K562 (cell line): ENCODE measurements around the gene CRYBG2. TPM values are rescaled to one million over a fixed set of nuclear protein-coding genes. Genes with fewer than 3 reads are reported as not detected.
A peak's percentile ranks its signal among the peaks of the same experiment; 100 is the strongest.

Experiments used
- GTF2A2 ChIP-seq: IDR thresholded peaks from 2 replicates; pipeline ENCODE4 v1.6.1; 2016; ENCODE audit warnings: mild to moderate bottlenecking, missing genetic modification characterization, missing compliant biosample characterization
- HNRNPLL ChIP-seq: fragments of 200-400 bp; formaldehyde crosslinking; IDR thresholded peaks from 2 replicates; pipeline ENCODE4 v1.6.1; 2017; ENCODE audit warnings: low read length, low read depth, mild to moderate bottlenecking; ENCODE audit not compliant: poor library complexity, severe bottlenecking
- NR2C2 ChIP-seq, 2 experiments: fragments of 200-800 bp in 1 of 2; sonication (Bioruptor generic) in 1 of 2; sonication (generic) in 1 of 2; formaldehyde crosslinking in 1 of 2; IDR thresholded peaks; 2 replicates each; pipeline versions ENCODE4 v1.6.1 to v1.8.0; 2016 to 2022; ENCODE audit warnings: mild to moderate bottlenecking in 1 of 2, missing compliant biosample characterization in 1 of 2, missing genetic modification characterization in 1 of 2, missing genetic modification reagents in 1 of 2
- SMARCE1 ChIP-seq: fragments of 450-650 bp; IDR thresholded peaks from 2 replicates; pipeline ENCODE4 v1.7.1; 2016; ENCODE audit warnings: mild to moderate bottlenecking
- SRSF3 ChIP-seq: fragments of 200-400 bp; formaldehyde crosslinking; IDR thresholded peaks from 2 replicates; pipeline ENCODE4 v1.6.1; 2016; ENCODE audit warnings: mild to moderate bottlenecking, low read length, moderate library complexity; ENCODE audit not compliant: insufficient read depth
- SUPT5H ChIP-seq: fragments of 450-650 bp; IDR thresholded peaks from 2 replicates; pipeline ENCODE4 v1.6.1; 2016
- THRB ChIP-seq: fragments of 450-650 bp; formaldehyde crosslinking; conservative IDR thresholded peaks from 2 replicates; pipeline ENCODE4 v1.4.0; 2022; ENCODE audit warnings: mild to moderate bottlenecking, missing genetic modification characterization
- ZC3H4 ChIP-seq: sonication (generic); formaldehyde crosslinking; IDR thresholded peaks from 2 replicates; pipeline ENCODE4 v1.9.0; 2021; ENCODE audit warnings: missing genetic modification reagents, borderline replicate concordance
- ZNF395 ChIP-seq: fragments of 200-800 bp; sonication (Bioruptor generic); IDR thresholded peaks from 2 replicates; pipeline ENCODE4 v1.6.1; 2017; ENCODE audit warnings: missing genetic modification characterization, missing compliant biosample characterization
- ZNF584 ChIP-seq: fragments of 200-800 bp; sonication (Bioruptor generic); IDR thresholded peaks from 2 replicates; pipeline ENCODE4 v1.6.1; 2016; ENCODE audit warnings: low read depth, mild to moderate bottlenecking, missing genetic modification characterization, missing compliant biosample characterization
- ZNF740 ChIP-seq, 3 experiments: fragments of 200-800 bp in 1 of 3; sonication (Bioruptor generic) in 1 of 3; sonication (generic) in 1 of 3; formaldehyde crosslinking in 1 of 3; IDR thresholded peaks; 2 replicates each; pipeline versions ENCODE4 v1.6.1 to v1.8.0; 2016 to 2022; ENCODE audit warnings: mild to moderate bottlenecking in 2 of 3, missing compliant biosample characterization in 2 of 3, missing genetic modification characterization in 2 of 3, missing genetic modification reagents in 1 of 3
- polyA plus RNA-seq, 8 experiments: library from polyadenylated mRNA; depleted of rRNA in 4 of 8; stranded (reverse) in 5 of 8; unstranded in 3 of 8; fragments of >200 nt; fragmentation: Nextera tagmentation in 2 of 8; fragmentation: Illumina TruSeq in 1 of 8; extraction: Ambion mirVana in 2 of 8; extraction: Trizol in 1 of 8; gene quantifications; 2 replicates each; pipeline versions ENCODE4 v1.2.1 to v1.2.3, GENCODE V29; 2011 to 2014; ENCODE audit warnings: inconsistent platforms in 1 of 8, missing spikeins in 1 of 8
- total RNA-seq, 7 experiments: library from RNA; depleted of rRNA in 6 of 7; stranded (reverse); fragments of >200 nt in 6 of 7; fragmentation: Illumina TruSeq in 2 of 7; extraction: Trizol in 2 of 7; gene quantifications; 2 replicates each; pipeline versions ENCODE4 v1.2.1 to v1.2.3, GENCODE V29; 2011 to 2021; ENCODE audit warnings: low replicate concordance in 1 of 7

Gene CRYBG2
- total and polyA plus RNA-seq, 9 of the 15 experiments (the other 6 are each of a cell fraction or from before 2014, with no cell fraction given): 0.39 to 8.5 (median 3.7) TPM

GRCh38 chr1:26337206-26337535 is 16.8 kb downstream of the CRYBG2 start (continued):
- TF ChIP-seq SRSF3 (peak; percentile 99; the same call in 1 of the 2 replicates), THRB (no peak), ZNF395 (peak; percentile 50; the same call in 1 of the 2 replicates), HNRNPLL (peak; percentile 4), SUPT5H (no peak), SMARCE1 (0 out of 2 replicates have a peak, but pooled peaks have one; percentile 1), NR2C2 (CRISPR knock-in tag; IDR thresholded peaks at IDR 0.05) (no peak), NR2C2 (tag; IDR thresholded peaks at IDR 0.05) (peak; percentile 71; the same call in 1 of the 2 replicates), GTF2A2 (tag) (peak; percentile 64; the same call in 1 of the 2 replicates), ZC3H4 (CRISPR knock-in tag) (no peak), ZNF584 (CRISPR knock-in tag) (peak; percentile 88; the same call in 1 of the 2 replicates), ZNF740 (CRISPR knock-in tag; IDR thresholded peaks at IDR 0.05) (no peak), ZNF740 (tag; IDR thresholded peaks at IDR 0.05) (peak in 1 of 2 experiments; percentile 69; a peak in 2 of 4 replicates)
